Choroid plexus epithelial cell (primary cell): Measurements from ENCODE around the gene TESMIN.

ENCODE experiments used
- DNase-seq: peaks from one replicate; pipeline ENCODE4 v3.0.0-alpha.2; 2010; ENCODE audit warnings: low read depth
- H3K4me3 ChIP-seq: 2 replicates; pipeline ENCODE4 v1.5.1; 2011; ENCODE audit warnings: low read depth, mild to moderate bottlenecking, control low read depth, low read length, moderate library complexity
- TF ChIP-seq, protein P1 (sequence below): conservative IDR thresholded peaks from 2 replicates; pipeline ENCODE4 v1.5.1; 2011; ENCODE audit warnings: low read depth, mild to moderate bottlenecking, control low read depth, inconsistent platforms, low read length, moderate library complexity

The TESMIN gene

DNA sequence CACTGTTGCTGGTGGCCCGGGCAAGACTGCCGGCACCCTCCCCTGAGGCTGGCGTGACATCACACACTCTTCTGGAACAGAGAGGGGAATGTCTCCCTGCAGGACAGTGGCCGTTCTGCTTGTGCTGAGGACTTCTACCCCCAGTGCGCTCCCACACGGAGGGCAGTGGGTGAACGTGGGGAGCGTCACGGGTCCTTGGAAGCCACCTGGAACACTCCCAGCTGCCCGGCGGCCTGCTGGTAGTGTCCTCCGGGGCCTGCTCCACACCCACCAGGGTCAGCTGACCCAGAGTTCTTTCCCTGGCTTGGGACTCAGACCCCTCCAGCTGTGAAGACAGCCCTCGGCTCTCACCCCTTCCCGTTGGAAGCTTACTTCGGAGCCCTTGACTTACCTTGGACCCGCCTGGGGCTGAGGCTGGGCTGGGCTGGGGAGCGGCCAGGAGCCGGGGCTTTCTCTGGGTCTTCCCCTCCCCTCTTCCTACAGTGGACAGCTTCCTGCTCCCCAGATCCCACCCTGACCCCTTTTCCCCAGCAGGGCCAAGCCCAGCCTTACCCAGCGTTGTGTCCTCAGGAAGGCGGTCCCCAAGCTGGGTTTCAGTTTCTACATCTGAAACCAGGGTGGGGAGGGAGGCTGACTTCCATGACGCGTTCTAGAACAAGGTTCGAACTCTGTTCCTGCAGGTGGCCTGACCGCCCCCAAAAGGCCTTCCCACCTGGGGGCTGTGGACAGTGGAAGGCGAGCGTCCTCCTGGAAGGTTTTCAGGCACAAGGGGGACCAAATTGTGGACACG is 81.8 kb downstream of the TESMIN start:
- no peak for DNase-seq
- no peak overlapping the region for H3K4me3 ChIP-seq
- TF ChIP-seq, protein P1, sequence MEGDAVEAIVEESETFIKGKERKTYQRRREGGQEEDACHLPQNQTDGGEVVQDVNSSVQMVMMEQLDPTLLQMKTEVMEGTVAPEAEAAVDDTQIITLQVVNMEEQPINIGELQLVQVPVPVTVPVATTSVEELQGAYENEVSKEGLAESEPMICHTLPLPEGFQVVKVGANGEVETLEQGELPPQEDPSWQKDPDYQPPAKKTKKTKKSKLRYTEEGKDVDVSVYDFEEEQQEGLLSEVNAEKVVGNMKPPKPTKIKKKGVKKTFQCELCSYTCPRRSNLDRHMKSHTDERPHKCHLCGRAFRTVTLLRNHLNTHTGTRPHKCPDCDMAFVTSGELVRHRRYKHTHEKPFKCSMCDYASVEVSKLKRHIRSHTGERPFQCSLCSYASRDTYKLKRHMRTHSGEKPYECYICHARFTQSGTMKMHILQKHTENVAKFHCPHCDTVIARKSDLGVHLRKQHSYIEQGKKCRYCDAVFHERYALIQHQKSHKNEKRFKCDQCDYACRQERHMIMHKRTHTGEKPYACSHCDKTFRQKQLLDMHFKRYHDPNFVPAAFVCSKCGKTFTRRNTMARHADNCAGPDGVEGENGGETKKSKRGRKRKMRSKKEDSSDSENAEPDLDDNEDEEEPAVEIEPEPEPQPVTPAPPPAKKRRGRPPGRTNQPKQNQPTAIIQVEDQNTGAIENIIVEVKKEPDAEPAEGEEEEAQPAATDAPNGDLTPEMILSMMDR, result no peak

DNA sequence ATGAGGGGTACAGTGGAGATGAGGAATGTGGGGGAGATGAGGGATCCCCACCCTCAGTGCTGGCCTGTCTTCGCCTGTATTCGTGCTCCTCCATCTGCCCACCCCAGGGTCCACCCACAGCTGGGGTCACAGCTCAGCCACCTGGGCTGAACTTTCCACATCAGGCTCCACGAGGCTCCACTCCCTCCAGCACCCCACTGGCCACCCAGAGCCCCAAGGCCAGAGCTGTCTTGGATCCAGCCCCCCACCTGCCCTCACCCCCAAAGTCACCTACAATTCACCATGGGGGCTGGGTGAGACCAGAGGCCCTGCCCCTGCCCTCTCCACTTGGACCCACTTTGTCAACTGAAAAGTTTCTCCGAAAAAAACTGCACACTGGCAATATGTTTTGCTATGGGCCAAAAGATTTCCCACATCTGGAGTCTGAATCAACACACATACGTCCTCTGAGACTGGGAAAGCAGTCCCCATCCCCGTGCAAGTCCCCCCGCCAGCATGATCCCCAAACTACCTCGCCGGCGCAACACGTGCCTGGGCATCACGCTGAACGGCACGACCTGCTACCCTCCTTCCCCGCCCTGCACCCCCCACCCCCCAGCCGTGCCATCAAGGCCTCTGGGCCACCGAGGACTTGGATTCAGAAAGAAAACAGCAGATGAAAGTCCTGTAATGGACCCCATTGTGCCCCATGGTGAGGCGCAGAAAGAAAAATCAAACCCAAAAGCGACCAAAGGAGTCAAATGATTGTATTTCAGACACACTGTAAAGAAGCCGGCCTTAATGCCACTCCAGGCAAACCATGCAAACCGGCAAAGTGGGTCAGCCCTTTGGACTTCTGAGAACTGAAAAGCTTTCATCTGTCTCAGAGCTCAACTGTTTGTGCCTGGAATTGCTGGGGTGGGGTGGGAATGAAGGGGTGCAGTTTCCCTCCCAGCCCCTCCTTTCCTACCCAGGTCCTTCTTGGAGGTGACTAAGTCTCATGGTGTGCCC is 83.5 kb downstream of the TESMIN start:
- TF ChIP-seq, protein P1, result no peak
- no peak overlapping the region for H3K4me3 ChIP-seq
- no peak for DNase-seq

DNA sequence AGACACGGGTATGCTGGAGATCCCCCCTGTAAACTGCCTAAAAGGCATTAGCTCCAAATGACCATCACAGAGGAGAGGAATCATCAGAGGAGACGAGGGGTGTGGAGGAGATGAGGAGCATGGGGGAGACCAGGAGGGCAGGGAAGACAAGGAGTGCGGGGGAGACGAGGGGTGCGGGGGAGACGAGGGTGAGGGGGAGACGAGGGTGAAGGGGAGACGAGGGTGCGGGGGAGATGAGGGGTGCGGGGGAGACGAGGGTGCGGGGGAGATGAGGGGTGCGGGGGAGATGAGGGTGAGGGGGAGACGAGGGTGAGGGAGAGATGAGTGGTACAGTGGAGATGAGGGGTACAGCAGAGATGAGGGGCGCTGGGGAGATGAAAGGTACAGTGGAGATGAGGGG is 84.5 kb downstream of the TESMIN start:
- DNase-seq, result no peak
- H3K4me3 ChIP-seq, result no peak overlapping the region
- TF ChIP-seq, protein P1, result no peak

DNA sequence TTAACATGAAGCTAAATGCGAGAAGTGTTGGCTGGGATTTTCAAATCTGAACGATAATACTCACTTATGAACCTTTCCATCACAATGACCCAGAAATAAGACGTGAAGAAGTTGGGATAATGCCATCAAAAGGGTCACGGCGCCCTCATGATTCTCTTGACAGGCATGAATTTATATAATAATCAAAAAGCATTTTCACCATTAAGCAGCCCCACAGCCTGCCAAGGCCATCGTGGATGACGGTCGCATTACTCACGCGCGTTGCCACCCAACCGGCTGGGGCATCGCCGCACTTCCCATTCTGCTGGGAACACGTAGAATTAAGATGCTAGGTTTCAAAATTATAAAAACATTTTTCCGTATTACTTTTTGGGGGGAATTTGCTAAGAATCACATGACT is 85.9 kb downstream of the TESMIN start:
- TF ChIP-seq, protein P1, result no peak
- no peak overlapping the region for H3K4me3 ChIP-seq
- DNase-seq, result no peak

DNA sequence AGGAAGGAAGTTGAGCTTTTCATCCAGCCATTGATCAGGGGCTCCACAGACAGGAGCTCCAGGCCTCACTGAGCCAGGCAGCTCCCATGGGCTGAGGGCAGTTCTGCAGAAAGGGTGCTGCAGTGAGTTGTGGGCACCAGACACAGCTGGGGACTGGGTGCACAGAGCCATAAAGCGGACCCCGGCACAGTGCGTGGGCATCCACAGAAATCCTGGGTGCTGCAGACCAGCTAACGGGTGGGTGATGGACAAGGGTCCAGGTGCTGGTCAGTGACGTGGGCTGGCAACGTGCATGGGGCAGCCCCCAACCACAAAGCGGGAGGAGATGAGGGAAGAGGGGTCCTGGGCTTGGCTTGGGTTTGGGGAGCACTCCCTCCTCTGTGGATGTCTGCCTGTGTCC is 86.4 kb downstream of the TESMIN start:
- no peak for DNase-seq
- TF ChIP-seq, protein P1, result no peak
- no peak overlapping the region for H3K4me3 ChIP-seq

DNA sequence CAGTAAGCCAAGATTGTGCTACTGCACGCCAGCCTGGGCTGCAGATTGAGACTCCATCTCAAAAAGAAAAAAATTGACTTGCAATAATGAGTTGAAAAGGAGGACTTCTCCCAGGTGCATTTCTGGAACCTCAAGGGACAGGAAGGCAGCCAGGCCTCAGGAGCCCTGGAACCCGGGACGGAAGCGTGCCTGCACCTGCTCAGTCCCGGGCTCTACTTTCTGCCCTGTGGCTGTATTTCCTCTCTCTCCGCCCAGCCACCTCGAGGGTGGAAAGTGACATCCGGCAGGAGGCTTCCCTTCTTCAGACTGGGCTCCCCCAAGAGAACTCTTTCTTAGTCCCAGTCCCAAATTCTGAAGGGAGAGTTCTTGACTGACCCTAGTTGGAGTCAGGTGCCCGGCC is 87.2 kb downstream of the TESMIN start:
- no peak overlapping the region for H3K4me3 ChIP-seq
- TF ChIP-seq, protein P1, result no peak
- no peak for DNase-seq
